Right lobe of liver (tissue), 4 donors: ENCODE results near the gene CBLC.
"Not testable (repeated sequence)": the region's sequence is repeated elsewhere in the genome, so short reads cannot be mapped to it uniquely, and the experiment has no call there.

Experiments
- CTCF ChIP-seq, 4 donors: fragments of 200-600 bp in 3 of 4; fragments of 450-650 bp in 1 of 4; IDR thresholded peaks; one replicate each; pipeline versions ENCODE4 v1.5.1 to v1.8.0; 2016 to 2022; ENCODE audit warnings: antibody characterized with exemption in 4 of 4, mild to moderate bottlenecking in 2 of 4
- POLR2A ChIP-seq: fragments of 450-650 bp; IDR thresholded peaks from one replicate; pipeline ENCODE4 v1.6.1; 2017; ENCODE audit warnings: antibody characterized with exemption, mild to moderate bottlenecking
- donor health status: DM: no; HTN: no; CAD: no.
- donor health status: DM: no; HTN: no; CAD: no.
- donor health status: DM: no; HTN: yes; CAD: no.

- TF ChIP-seq POLR2A; CTCF (IDR thresholded peaks at IDR 0.05): not testable (repeated sequence)
Observed at GRCh38 chr19:44772144-44772543, 5.5 kb upstream of the CBLC start.
